Stomach (tissue), 9 donors: ENCODE results near the gene JMJD1C. TPM values are rescaled to one million over a fixed set of nuclear protein-coding genes. Genes with fewer than 3 reads are reported as not detected.
A peak's percentile ranks its signal among the peaks of the same experiment; 100 is the strongest.

Source experiments
- DNase-seq, 2 donors: peaks; one replicate each; pipeline versions ENCODE4 v3.0.0 to v3.0.0-alpha.2; 2013 to 2019
- H3K27ac ChIP-seq, 5 donors: fragments of 200-600 bp in 4 of 5; sonication (generic) in 4 of 5; one replicate each; pipeline ENCODE4 v1.5.1; 2013 to 2019; ENCODE audit warnings: mild to moderate bottlenecking in 1 of 5, moderate library complexity in 1 of 5
- H3K27me3 ChIP-seq, 3 donors: fragments of 200-600 bp; sonication (generic); one replicate each; pipeline ENCODE4 v1.5.1; 2017 to 2019; ENCODE audit warnings: mixed run types in 1 of 3
- H3K36me3 ChIP-seq, 4 donors: fragments of 200-600 bp; sonication (generic); 1 replicate in 3 of 4; 2 replicates in 1 of 4; pipeline ENCODE4 v1.5.1; 2016 to 2019
- H3K4me1 ChIP-seq, 4 donors: fragments of 200-600 bp; sonication (generic); one replicate each; pipeline ENCODE4 v1.5.1; 2016 to 2019
- H3K4me3 ChIP-seq, 4 donors: fragments of 200-600 bp; sonication (generic) in 3 of 4; one replicate each; pipeline ENCODE4 v1.5.1; 2016 to 2019; ENCODE audit warnings: mild to moderate bottlenecking in 1 of 4
- H3K9me3 ChIP-seq, 4 donors: fragments of 200-600 bp; sonication (generic); one replicate each; pipeline ENCODE4 v1.5.1; 2016 to 2019
- CTCF ChIP-seq, 7 experiments: fragments of 450-650 bp in 4 of 7; fragments of 200-600 bp in 3 of 7; sonication (generic) in 3 of 7; IDR thresholded peaks; one replicate each; pipeline ENCODE4 v1.5.1; 2016 to 2019; ENCODE audit warnings: antibody characterized with exemption in 7 of 7, control low read depth in 2 of 7, mild to moderate bottlenecking in 1 of 7
- EP300 ChIP-seq: sonication (generic); formaldehyde crosslinking; IDR thresholded peaks from one replicate; pipeline ENCODE4 v1.6.1; 2017; ENCODE audit warnings: antibody characterized with exemption
- POLR2A ChIP-seq, 4 donors: fragments of 450-650 bp; IDR thresholded peaks; one replicate each; pipeline ENCODE4 v1.6.1; 2016; ENCODE audit warnings: antibody characterized with exemption in 4 of 4, control low read depth in 2 of 4, mild to moderate bottlenecking in 1 of 4, moderate library complexity in 1 of 4
- POLR2AphosphoS5 ChIP-seq, 3 donors: sonication (generic); formaldehyde crosslinking; IDR thresholded peaks; one replicate each; pipeline ENCODE4 v1.6.1; 2016; ENCODE audit warnings: antibody characterized with exemption in 3 of 3
- WGBS, 5 donors: extraction: QIAGEN DNeasy Blood & Tissue Kit in 3 of 5; methylation state at CpG; one replicate each; pipeline versions ENCODE4 v1.1.5 to v1.1.7; 2013 to 2018; 5-methylcytosine and 5-hydroxymethylcytosine counted together
- intact Hi-C: fragments of 100-400 bp; cut with DNase I; formaldehyde crosslinking; loops from one replicate; pipeline ENCODE4 v1.15.1; 2023; ENCODE audit warnings: low total_unique reads
- polyA plus RNA-seq, 3 donors: library from polyadenylated mRNA; stranded (reverse); fragments of 200-250 nt; gene quantifications; one replicate each; pipeline ENCODE4 v1.2.3, GENCODE V29; 2013
- total RNA-seq, 5 donors: library from RNA; depleted of rRNA; stranded (reverse); fragments of >200 nt; gene quantifications; one replicate each; pipeline versions ENCODE4 v1.1.0 to v1.2.3, GENCODE V29; 2014 to 2016
- donor health status: healthy with polysubstance abuse.
- donor health status: Bipolar disorder and iron deficiency.
- donor health status: healthy.

The JMJD1C gene
- total and polyA plus RNA-seq, 8 donors = 13.6 to 235 (median 33.5) TPM

GRCh38 chr10:63133056-63133820, 332.5 kb downstream of the JMJD1C start, which contains the start of gene NRBF2:
NRBF2 (plus strand) TSS chr10:63133328; CDS start chr10:63133471, 143 bp downstream.
- intact Hi-C loops = no loop called here
- H3K9me3 ChIP-seq = no peaks in the 10 kb centered on the region
- H3K27ac ChIP-seq = peak within 1 kb of the TSS; percentile 93 to 98 (median 96)
- no peaks in the 10 kb centered on the region for H3K36me3 ChIP-seq
- H3K4me1 ChIP-seq = peaks cover 11 to 51% (median 38%) of the 10 kb centered on the region in 4 donors
- peak within 1 kb of the TSS; percentile 81 to 97 (median 89) for H3K4me3 ChIP-seq
- peak; percentile 98 for TF ChIP-seq POLR2AphosphoS5 (IDR thresholded peaks at IDR 0.05)
- TF ChIP-seq CTCF (IDR thresholded peaks at IDR 0.05) = no peak
- TF ChIP-seq EP300 = peak; percentile 50
- peak in 2 of 4 donors; percentile 92 to 96 for TF ChIP-seq POLR2A (IDR thresholded peaks at IDR 0.05)
- H3K27me3 ChIP-seq = no peaks in the 10 kb centered on the region
- 0 to 2% (median 1%) methylated on average over 13 to 55 of the region's 55 CpGs for WGBS, 5 donors
- DNase-seq = peak; percentile 98 to 99

- peak overlapping the region; percentile 81 to 97 (median 89) for H3K4me3 ChIP-seq
- no peaks in the 10 kb centered on the region for H3K36me3 ChIP-seq
- H3K27ac ChIP-seq = peak overlapping the region in 4 of 5 donors; percentile 95 to 98 (median 96)
- TF ChIP-seq EP300 (no peak), POLR2A (IDR thresholded peaks at IDR 0.05) (no peak), CTCF (IDR thresholded peaks at IDR 0.05) (no peak), POLR2AphosphoS5 (IDR thresholded peaks at IDR 0.05) (no peak)
- WGBS, 5 donors = 62 to 68% (median 66%) methylated on average over 6 of the region's 6 CpGs
- peaks cover 11 to 46% (median 38%) of the 10 kb centered on the region in 4 donors for H3K4me1 ChIP-seq
- DNase-seq = no peak
- no peaks in the 10 kb centered on the region for H3K9me3 ChIP-seq
- intact Hi-C loops = no loop called here
- no peaks in the 10 kb centered on the region for H3K27me3 ChIP-seq
These were observed 333.1 kb downstream of the JMJD1C start for GRCh38 chr10:63132651-63133055.

GRCh38 chr10:63129888-63130287, 335.9 kb downstream of the JMJD1C start:
- DNase-seq = no peak
- H3K27me3 ChIP-seq = no peaks in the 10 kb centered on the region
- intact Hi-C loops = no loop called here
- H3K4me3 ChIP-seq = no peak overlapping the region
- no peak overlapping the region for H3K27ac ChIP-seq
- TF ChIP-seq EP300 = no peak
- TF ChIP-seq CTCF (IDR thresholded peaks at IDR 0.05) = no peak
- TF ChIP-seq POLR2AphosphoS5 (IDR thresholded peaks at IDR 0.05) = no peak
- TF ChIP-seq POLR2A (IDR thresholded peaks at IDR 0.05) = no peak
- H3K36me3 ChIP-seq = no peaks in the 10 kb centered on the region
- WGBS, 5 donors = 88 to 90% (median 89%) methylated on average over 6 of the region's 6 CpGs
- H3K4me1 ChIP-seq = peaks cover 10 to 18% (median 13%) of the 10 kb centered on the region in 4 donors
- H3K9me3 ChIP-seq = no peaks in the 10 kb centered on the region

GRCh38 chr10:63128443-63128842, 337.3 kb downstream of the JMJD1C start:
- H3K4me3 ChIP-seq = no peak overlapping the region
- TF ChIP-seq POLR2AphosphoS5 (IDR thresholded peaks at IDR 0.05) (no peak), CTCF (IDR thresholded peaks at IDR 0.05) (no peak), EP300 (no peak), POLR2A (IDR thresholded peaks at IDR 0.05) (no peak)
- no peaks in the 10 kb centered on the region for H3K36me3 ChIP-seq
- H3K27ac ChIP-seq = no peak overlapping the region
- H3K4me1 ChIP-seq = peaks cover 0 to 5% (median 3%) of the 10 kb centered on the region in 4 donors
- no peak for DNase-seq
- intact Hi-C loops = no loop called here
- H3K27me3 ChIP-seq = no peaks in the 10 kb centered on the region
- WGBS, 5 donors = 72 to 79% (median 77%) methylated on average over 4 of the region's 4 CpGs
- H3K9me3 ChIP-seq = no peaks in the 10 kb centered on the region
